Fibroblast of peridontal ligament (primary cell): ENCODE results near the gene SIX5.

Experiments used
- DNase-seq: peaks from one replicate; pipeline ENCODE4 v3.0.0-alpha.2; 2010; ENCODE audit errors: extremely low read depth

The SIX5 gene

DNA sequence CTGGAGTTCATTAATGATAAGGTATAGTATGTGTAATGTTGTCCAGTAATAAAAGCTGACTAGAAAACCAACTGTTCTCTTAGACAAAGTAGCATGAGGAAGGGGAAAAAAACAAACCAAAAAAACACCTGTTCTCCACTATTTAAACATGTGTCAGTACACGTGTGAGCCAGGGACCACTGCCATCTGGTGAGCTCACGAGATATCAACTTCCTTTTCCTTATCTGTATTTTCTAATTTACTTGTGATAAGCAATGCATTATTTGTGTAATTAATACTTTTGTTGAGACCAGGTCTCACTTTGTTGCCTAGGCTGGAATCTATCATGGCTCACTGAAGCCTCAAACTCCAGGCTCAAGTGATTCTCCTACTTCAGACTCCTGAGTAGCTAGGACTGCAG, 4.3 kb upstream of the SIX5 start:
- DNase-seq = no peak

DNA sequence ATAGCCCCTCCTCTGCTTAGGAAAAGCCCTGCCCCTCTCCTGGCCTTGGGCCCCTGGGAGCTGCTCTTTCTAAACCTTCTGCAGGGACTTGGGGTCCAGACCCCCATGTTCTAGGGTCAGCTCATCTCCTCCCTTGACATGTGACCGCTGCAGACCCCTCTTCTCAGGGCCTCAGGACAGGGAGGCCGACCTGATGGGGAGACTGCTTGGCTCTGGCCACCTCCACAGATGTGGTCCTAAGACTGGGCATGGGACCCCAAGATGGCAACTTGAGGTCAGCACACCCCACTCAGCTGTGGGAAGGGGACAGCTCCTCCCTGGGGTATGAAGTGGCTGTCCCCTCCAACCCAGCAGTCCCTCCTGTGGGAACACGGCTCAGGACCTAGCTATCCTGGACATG, 3.9 kb upstream of the SIX5 start:
- no peak for DNase-seq

DNA sequence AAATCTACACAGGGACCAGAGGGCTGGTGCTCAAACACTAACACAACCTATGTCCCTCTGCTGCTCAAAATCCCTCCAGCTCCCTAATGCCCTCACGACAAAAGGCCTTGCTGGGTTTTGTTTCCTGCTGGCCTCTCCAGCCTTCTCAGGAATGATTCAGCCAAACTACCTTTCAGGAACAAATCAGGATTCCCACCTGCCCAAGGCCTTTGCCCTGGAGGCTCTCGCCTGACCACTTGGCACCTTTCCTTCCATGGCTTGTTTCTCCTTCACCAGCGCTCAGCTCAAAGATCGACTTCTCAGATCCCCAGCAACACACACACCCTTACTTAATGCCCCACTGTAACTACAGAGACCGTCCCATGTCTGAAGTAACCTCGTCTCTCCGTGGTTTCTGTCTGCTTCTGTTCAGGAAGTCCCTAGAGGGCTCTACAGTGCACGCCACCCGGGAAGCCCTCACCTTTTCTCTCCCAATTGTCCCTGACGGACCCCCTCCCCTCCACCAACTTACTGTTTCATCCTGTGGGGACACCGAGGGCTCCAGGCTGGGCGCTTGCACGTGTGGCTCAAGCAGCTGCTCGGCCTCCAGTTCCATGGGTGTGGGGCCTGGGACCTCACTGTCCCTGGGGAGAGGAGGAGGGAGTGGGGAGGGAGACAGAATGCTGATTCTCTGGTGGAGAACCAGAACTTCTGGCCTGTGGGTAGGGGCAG, 3.2 kb upstream of the SIX5 start:
- DNase-seq = no peak

DNA sequence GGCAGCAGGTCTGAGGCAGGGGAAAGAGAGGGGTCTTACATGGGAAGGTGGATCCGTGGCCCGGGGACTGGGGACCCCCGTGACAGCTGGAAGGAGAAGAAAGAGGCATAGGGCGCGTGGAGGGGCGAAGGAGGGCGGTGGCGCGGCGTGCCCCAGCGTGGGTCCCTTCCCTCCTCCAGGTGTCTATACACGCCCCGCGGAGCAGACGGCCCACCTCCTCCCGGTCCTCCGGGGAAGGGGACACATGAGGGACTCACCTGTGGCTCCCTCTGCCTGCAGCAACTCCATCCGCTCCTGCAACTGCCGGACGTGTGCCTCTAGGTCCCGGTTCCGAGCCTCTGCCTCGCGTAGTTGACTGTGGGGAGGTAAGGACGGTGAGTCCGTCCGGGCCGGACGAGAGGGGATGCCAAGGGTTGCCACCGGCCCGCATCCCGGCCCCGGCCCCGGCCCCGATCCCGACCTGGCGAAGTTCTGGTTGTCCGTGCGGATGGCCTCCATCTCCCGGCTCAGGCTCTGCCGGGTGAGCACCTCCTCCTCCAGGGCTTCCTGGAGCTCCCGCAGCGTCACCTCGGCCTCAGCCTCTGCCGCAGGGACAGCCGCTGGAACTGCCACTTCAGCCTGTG, 2.4 kb upstream of the SIX5 start:
- DNase-seq = no peak

DNA sequence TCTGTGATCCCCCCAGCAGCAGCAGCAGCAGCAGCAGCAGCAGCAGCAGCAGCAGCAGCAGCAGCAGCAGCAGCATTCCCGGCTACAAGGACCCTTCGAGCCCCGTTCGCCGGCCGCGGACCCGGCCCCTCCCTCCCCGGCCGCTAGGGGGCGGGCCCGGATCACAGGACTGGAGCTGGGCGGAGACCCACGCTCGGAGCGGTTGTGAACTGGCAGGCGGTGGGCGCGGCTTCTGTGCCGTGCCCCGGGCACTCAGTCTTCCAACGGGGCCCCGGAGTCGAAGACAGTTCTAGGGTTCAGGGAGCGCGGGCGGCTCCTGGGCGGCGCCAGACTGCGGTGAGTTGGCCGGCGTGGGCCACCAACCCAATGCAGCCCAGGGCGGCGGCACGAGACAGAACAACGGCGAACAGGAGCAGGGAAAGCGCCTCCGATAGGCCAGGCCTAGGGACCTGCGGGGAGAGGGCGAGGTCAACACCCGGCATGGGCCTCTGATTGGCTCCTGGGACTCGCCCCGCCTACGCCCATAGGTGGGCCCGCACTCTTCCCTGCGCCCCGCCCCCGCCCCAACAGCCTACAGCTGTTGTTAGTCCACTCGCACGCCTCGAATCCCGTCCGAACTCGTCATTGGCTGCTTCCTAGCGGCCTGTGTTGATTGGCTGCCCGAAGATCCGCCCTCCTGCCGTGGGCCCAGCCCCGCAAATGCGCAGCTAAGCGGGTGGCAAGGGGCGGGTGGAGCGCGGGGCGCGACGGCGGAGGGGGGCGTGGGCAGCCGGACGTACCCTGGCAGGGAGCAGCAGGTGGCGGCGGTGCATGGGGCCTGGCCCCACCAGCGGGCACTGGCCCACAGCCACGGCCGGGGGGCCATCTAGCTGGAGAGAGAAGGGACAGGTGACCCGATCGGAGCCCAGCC, 1.4 kb upstream of the SIX5 start:
- DNase-seq = peak; percentile 96

DNA sequence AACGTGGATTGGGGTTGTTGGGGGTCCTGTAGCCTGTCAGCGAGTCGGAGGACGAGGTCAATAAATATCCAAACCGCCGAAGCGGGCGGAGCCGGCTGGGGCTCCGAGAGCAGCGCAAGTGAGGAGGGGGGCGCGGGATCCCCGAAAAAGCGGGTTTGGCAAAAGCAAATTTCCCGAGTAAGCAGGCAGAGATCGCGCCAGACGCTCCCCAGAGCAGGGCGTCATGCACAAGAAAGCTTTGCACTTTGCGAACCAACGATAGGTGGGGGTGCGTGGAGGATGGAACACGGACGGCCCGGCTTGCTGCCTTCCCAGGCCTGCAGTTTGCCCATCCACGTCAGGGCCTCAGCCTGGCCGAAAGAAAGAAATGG, 754 bp upstream of the SIX5 start:
- DNase-seq = peak; percentile 37

DNA sequence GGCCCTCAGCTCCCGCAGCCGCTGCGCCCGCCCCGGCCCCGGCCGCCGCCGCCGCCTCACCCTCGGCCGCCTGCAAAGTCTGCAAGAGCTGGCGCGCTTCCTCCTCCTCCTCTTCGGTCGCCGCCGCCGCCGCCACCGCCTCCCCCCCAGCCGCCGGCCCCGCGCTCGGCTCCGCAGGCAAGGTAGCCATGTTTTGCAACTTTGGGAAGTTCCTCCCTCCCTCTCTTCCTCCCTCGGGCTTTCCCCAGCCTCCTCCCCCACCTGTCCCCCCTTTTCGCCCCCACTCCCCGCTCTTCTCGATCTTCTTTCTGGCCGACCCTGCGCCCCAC, 433 bp downstream of the SIX5 start:
- no peak for DNase-seq

DNA sequence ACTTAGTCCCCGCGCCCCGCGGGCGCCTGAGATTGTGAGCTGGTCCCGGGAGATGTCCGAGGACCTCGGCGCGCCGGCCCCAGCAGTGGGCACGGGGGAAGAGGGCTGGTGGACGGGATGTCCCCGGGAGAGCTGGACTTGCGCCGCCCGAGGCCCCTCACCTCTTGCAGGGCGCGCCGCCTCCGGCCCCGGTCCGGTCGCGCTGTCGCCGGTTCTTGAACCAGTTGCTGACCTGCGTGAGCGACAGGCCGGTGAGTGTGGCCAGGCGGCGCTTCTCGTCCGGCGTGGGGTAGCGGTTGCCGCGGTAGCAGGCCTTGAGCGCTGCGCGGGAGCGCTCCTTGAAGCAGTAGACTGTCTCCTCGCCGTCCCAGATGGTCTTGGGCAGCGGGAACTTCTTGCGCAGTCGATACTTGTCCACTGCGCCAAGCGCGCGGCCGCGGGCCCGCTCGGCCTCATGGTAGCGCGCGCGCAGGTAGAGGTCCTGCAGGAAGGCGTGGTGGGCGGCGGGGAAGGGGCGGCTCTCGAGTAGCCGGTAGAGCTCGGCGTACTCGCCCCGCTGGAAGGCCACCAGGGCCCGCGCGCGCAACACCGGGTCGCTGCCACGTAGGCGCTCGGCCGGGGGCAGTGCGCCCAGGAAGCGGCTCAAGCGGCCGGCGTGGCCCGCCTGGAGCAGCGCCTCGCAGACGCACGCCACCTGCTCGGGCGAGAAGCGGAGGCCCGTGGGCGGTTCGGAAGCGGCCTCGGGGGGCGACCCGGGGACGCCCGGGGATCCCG, 984 bp downstream of the SIX5 start:
- DNase-seq = peak; percentile 59

DNA sequence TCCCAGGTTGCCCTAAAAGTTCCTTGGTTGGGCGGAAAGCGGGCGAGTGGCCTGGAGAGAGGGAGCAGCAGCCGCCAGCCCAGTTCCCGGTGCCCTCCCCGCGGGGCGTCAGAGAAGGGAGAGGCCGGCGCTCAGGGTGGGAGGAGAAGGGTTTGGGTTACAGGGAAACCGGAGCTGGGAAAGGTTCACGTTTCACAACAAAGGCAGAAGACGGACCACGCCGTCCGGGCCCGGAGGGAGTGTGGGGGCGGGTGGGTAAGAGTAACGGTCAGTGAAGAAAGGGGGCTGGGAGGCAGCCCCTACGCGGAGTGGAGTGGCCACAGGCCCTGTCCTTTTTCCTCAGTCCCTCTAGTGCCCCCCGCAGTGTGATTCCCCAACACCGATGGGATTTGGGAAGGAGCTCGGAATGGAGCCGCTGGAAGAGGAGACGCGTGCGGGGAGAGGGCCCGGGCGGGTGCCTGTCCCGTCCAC, 1.6 kb downstream of the SIX5 start:
- DNase-seq = peak; percentile 83

DNA sequence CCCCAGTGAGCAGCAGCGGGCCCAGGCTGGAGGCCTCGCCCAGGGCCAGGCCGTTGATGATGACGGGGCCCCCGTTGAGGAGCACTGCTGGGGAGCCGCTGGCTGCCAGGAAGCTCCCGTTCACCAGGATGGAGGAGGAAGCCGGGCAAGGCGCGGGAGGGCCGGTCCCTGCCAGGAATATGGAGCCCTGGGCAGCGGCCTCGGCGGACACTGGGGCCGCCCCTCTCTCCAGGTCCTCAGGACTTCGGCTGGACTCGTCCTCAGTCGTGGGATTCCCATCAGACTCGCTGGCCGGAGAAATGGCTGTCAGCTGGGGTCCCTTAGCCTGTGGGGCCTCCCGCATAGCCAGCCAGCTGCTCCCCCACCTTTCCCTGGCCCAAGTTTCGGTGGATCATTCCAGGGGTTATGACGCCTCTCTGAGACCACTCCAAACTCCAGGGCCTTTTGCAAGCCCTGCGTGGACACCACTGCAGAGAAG, 2.1 kb downstream of the SIX5 start:
- no peak for DNase-seq

DNA sequence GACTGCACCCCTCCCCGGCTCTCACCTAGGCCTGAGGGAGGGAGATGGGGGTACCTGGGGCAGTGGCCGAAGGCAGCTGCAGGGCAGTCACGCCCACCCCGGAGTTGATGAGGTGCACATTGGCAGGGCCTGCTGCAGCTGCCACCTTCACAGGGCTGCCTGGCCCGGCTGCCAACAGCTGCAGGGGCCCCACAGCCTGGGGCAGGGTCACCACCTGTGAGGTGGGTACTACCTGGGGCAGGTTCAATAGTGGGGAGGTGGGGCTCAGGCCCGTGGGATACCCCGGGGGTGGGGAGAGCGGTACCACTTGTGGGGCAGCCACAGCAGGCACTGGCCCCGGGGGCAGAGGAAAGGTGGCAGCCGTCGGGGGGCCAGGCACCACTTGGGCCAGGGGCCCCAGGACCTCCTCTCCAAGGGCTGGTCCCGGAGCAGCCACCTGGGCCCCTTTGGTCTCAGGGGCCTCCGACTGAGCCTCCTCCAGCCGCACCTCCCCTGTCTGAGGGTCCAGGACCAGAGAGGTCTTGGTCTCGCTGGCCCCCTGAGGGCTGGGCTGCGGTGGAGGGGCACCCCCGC, 2.7 kb downstream of the SIX5 start:
- DNase-seq = no peak

DNA sequence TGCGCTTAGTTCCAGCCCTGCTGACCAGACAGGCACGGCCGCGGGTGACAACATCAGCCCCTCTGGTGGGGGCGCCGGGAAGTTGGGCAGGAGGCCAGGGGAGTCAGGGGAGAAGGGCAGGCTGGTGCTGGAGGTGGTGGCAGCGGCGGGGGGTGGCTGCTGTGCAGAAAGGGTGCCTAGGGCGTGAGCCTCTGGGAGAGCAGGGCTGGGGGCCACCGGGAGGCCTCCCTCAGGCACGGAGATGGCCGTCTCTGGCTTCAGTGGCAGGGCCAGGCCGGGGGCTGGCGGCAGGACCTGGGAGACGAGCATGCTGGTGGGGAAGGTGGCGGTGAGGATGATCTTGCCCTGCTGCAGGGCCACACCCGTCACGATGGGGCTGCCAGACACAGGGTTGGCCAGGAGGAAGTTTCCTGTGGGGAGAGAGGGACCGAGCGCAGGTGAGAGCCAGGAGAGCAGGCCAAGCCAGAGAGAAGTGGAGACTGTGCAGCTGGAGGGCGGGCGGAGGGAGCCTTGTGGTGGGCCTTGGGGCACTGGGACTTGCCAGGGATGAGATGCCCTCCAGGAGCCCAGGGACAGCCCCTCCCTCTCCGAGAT, 3.3 kb downstream of the SIX5 start:
- DNase-seq = no peak

DNA sequence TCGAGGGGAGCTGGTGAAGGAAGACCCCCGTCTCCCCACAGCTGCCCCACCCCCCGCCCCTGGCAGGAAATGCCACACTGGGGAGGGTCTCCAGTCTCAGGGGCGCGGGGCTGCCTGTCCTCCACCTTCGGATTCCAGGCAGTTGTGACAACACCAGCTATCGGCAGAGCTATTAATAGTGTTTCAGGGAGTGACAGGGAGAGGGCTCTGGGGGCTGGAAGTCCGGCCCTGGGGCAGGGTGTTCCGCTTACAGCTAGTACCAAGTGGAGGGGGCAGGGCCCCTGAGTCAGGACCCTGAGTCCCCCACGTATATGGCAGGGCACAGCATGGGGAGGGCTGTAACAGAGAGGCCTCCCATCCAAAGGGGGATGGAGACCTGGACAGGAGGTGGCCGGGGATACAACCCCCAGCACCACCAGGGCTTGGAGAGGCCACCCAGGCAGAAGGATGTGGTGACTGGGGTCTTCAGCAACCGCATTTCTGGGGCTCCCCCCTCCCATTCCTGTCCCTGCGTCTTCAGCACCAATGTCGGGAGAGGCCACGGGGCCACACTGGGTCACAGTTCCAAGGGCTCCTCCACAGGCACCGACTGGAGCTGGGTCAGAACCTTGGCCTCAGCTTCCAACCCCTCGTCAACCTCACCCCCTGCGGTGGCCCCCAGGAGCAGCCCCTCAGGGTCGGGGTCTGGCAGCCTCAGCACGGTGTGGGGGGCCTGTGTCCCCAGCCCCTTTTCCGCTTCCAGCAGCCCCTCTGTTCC, 3.9 kb downstream of the SIX5 start:
- DNase-seq = no peak

DNA sequence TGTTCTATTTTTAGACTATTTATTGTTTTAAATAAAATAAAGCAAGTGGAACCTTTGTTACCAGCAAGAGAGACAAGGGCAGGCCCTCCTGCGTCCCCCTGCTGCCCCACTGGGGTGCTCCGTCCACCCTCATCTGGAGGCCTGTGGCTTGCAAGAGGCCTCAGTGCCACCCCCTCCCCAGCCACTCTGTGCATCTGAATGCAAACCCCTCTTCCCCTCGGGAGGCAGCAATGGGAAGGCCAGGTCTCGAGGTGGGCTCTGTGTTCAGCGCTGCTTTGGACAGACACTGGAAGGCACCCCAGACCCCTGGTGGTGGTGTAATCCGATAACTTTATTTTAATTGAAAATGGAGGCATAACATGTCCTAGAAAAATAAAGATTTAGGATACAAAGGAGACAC, 4.6 kb downstream of the SIX5 start:
- DNase-seq = no peak

DNA sequence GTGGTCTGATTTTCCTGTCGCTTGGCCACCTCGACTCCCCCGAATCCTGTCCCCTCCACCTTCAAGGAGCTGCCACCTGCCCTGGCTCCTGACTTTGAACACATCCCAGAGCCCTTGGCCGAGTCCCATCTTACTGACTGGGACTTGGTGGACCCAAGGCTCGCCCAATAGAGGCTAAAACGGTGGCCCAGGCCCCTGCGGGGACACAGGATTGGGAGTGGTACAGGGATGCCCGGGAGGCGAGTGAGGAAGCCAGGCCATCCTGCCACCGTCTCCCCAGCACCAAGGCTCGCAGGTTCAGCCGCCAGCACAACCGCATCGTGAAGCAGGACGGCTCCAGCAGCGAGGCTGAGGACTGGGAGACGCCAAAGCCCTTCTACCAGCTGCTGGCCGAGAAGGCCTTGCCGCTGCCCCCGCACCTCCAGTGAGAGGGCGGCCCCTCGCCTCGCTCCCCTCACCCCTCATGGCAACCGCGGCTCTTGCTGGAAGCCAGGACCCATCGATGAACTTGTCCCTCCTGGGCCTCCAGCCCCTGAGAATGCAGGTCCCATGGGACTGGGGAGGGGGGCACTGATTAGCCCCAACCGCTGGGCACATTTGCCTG, 5.3 kb downstream of the SIX5 start:
- no peak for DNase-seq

DNA sequence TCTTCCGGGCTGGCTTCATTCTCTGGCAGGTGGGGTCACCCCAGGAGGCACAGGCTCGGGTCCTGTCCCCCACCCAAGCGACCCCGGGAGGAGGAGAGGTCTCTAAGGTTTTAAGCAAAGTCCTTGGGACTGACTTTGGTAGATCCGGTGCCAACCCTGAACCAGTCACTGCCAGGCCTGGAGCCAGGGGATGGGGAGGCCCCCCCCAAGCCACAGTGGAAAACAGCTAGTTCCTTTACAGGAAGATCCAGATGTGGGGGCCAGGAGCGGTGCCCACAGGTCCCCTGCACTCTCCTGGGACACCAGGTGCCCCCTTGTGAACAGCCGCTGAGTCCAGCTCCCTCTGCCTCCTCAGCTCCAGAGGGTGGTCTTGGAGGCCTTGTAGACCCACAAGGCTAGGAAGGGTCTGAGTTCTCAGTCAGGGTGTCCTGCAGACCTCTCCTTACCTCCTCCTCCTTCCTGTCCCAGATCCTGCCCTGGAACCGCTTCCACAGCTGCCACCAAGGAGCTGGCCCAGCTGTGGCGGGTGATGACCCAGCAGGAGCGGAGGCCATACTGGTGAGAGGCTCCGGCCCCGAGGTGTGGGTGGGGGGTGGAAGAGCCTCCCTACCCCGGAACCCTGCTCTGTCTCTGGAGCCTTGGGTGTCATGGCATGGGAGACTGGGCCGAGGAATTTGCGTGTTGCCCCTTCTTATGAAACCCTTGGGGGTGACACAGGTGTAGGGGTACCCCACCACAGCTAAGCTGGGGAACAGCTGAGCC, 6.0 kb downstream of the SIX5 start:
- DNase-seq = no peak

DNA sequence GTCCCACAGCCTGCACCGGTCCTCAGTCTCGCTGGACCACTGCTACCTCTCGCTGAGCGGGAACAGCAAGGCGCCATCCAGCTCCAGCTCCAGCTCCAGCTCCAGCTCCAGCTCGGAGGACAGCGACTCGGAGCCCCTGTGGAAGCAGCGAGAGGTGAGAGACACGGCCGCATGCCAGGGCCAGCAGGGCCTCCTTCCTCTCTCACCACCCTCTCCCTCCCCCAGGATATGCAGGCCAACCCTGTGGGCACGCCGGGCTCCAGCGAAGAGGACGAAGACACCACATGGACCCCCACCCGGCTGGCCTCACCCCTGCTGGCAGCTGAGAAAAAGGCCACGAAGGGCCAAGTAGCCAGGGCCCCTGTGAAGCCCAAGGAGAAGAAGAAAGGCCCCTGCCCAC, 7.3 kb downstream of the SIX5 start:
- no peak for DNase-seq

DNA sequence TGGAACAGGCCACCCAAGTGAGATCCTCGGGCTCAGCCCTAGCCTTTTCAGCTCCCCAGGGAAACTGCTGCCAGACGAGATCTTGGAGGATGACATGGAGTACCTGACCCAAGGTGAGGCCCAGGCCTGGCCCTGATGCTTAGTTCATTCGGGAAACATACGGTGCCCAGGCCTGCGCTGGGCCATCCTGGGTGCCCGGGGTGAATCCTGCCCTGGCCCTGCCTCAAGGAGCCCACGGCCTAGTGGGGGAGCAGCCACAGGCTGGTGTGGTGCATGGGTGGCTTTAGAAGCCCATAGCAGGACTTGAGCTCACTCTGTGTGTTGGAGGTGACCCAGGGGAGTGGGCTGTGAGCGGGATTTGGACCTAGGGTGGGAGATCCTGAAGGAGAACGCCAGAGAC, 10.1 kb downstream of the SIX5 start:
- no peak for DNase-seq

DNA sequence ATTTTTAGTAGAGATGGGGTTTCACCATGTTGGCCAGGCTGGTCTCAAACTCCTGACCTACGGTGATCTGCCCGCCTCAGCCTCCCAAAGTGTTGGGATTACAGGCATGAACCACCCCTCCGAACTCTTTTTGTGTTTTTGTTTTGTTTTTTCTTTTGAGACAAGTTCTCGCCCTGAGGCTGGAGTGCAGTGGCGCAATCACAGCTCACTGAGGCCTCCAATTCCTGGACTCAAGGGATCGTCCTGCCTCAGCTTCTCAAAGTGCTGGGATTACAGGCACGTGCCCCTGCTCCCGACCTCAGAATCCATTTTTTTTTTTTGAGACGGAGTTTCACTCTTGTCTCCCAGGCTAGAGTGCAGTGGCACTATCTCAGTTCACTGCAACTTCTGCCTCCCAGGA, 11.4 kb downstream of the SIX5 start:
- no peak for DNase-seq
